Mesodermal cell (in vitro differentiated cells): Measurements from ENCODE around the gene HOXB6.
A peak's percentile ranks its signal among the peaks of the same experiment; 100 is the strongest.

Experiments
- H3K27ac ChIP-seq: 2 replicates; pipeline ENCODE4 v1.7.0; 2013; ENCODE audit warnings: mild to moderate bottlenecking, low read depth, low read length, moderate library complexity; ENCODE audit not compliant: severe bottlenecking
- H3K36me3 ChIP-seq: 2 replicates; pipeline ENCODE4 v1.7.1; 2013; ENCODE audit warnings: mild to moderate bottlenecking, low read length, moderate library complexity; ENCODE audit not compliant: control insufficient read depth, insufficient read depth
- H3K4me1 ChIP-seq: one replicate; pipeline ENCODE4 v1.7.1; 2013; ENCODE audit warnings: mild to moderate bottlenecking, low read length; ENCODE audit not compliant: insufficient read depth, control insufficient read depth, poor library complexity, severe bottlenecking
- H3K4me3 ChIP-seq: 2 replicates; pipeline ENCODE4 v1.7.0; 2013; ENCODE audit warnings: low read length, control low read depth, mild to moderate bottlenecking; ENCODE audit not compliant: insufficient read depth, poor library complexity, severe bottlenecking; ENCODE audit errors: extremely low read depth
- H3K9me3 ChIP-seq: 2 replicates; pipeline ENCODE4 v1.7.1; 2013; ENCODE audit warnings: mild to moderate bottlenecking, low read length, moderate library complexity; ENCODE audit not compliant: control insufficient read depth
- WGBS, 2 experiments: methylation state at CpG; one replicate each; pipeline ENCODE4 v1.1.5; 2013; ENCODE audit warnings: missing lambda C conversion rate in 2 of 2; ENCODE audit not compliant: insufficient coverage in 2 of 2; 5-methylcytosine and 5-hydroxymethylcytosine counted together

Gene HOXB6

DNA sequence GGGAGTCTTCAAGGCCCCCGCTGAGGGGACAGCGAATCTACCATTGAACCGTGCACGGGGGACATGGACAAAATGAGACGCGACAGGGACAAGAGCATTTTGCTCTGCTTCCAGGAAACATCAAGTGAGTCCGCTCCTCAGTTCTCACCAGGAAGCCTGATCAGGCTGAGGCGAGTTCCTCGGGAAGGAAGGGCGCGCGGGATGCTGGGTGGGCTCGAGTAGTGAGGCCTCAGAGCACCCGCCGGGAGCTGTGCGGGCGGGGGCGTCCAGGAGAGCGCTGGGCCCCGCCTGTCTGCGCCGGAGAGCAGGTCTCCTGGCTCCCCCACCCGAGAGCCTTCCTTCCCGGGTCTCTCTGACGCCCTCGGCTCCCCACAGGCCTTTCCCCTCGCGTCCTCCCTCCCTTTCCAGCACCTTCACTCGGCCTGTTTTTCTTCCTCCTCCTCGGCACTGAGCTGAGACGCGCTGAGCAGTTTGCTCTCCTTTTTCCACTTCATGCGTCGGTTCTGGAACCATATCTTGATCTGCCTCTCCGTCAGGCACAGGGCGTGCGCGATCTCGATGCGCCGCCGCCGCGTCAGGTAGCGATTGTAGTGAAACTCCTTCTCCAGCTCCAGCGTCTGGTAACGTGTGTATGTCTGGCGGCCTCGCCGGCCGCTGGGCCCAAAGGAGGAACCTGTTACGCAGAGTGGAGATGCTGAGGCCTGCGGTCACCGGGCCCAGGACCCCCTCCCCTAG lies 8.6 kb downstream of the HOXB6 start:
- H3K4me3 ChIP-seq: peak overlapping the region; percentile 54
- 4 to 5% methylated on average over 42 to 45 of the region's 54 CpGs for WGBS, 2 experiments

DNA sequence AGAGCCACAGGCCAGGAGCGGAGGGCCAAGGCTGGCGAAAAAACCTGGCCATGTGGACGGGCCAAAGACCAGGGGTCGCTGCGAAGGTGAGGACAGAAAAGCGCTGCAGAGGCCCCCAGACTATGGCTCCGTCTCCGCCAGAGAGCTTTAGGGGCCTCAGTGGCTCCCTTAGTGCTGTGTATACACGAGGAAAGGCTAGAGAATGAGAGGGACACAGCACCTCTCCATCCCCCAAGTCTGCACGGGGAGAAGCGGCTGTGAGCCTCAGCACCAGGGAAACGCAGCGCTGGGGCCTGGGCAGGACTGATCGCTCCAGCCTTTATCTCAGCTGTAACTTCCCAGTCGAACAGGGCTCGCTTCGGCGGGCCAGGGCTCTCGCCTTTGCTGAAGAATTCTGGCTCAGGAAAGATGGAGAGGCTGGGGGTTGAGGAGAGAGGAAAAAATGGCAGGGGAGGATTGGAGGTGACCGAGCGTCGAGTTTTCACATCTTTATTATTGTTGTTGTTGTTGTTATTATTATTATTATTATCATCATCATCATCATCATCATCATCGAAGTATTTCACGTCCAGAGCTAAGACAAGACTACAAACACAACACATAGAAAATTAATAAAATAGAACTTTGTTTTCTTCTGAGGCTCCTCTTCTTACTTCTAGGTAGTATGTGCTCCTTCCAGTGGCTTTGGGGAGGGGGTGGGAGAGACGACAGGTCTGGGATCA lies 9.3 kb downstream of the HOXB6 start:
- Histone ChIP-seq H3K27ac (peak overlapping the region; percentile 91), H3K4me1 (peaks cover 22% of the 10 kb centered on the region), H3K36me3 (no peaks in the 10 kb centered on the region), H3K4me3 (peak overlapping the region; percentile 54), H3K9me3 (no peaks in the 10 kb centered on the region)
- 20 to 38% methylated on average over 8 to 13 of the region's 25 CpGs for WGBS, 2 experiments

More for the DNA sequence above, 8.6 kb downstream of the HOXB6 start:
- H3K4me1 ChIP-seq: peaks cover 22% of the 10 kb centered on the region
- no peaks in the 10 kb centered on the region for H3K36me3 ChIP-seq
- H3K9me3 ChIP-seq: no peaks in the 10 kb centered on the region
- peak overlapping the region; percentile 91 for H3K27ac ChIP-seq

DNA sequence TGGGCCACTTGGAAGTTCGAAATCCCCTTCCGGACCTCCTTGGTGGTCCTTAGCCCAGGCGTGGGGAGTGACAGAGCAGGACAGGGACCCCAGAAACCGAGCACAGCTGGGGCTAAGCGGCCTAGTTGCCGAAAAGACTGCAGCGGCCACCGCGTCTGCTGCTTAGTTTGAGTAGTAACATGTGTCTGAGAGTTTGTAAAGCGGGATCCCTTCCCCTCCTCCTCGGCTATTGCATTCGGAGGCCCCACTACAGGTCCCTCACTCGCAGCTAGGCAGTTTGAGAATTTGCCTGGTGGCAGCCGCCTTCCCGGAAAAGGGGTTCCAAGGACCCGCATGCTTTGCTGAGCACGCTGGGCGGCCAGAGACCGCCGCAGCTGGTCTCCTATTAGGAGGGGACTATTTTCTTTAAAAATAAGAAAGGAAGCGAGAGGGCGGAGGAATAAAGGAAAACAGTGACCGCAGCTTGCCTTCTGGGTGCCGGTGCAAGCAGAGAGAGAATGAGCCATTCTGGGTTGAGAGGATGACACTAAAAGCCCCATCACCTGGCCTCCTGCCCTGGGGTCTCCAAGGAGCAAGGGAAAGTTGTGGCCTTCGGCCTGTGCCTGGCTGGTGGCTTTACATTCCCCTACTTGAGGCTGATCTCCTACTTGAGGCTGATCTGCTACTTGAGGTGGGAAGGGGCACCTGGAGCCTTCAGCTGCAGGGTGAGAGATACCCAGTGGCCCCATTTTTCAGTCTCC lies 10.1 kb downstream of the HOXB6 start:
- peaks cover 22% of the 10 kb centered on the region for H3K4me1 ChIP-seq
- no peaks in the 10 kb centered on the region for H3K9me3 ChIP-seq
- H3K36me3 ChIP-seq: no peaks in the 10 kb centered on the region
- H3K4me3 ChIP-seq: peak overlapping the region; percentile 54
- peak overlapping the region; percentile 80 for H3K27ac ChIP-seq
- WGBS, 2 experiments: 12 to 13% methylated on average over 17 to 25 of the region's 25 CpGs

DNA sequence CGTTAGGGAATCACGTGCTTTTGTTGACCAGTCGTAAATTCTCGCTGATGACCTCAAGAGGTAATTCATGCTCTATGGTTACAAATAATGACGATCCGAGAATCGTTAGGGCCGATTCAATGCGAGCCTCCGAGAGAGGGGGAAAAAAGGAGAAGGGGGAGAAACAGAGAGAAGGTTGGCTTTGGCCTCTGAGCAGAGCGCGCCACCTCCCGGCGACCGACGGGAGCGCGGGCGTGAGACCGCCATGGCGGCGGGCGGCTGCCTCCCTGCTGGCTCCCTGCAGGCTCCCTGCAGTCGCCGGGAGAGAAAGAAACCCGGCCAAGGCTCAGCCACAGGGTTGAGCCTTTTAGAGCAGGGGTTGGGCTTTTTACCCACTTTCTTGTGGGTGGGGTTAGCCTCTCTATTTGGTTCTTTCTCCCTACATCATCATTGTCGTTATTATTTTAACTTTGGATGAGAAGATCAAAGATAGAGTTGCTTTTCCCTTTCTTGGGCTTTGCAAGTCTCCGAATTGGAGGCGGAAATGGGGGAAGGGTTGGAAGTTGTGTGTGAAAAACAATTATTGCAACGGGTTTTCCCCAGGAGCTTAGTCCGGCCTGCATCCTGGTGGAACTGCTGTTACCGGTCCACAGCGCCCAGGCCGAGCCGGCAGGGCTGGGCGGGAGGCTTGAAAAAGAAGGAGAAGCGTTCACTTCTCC lies 10.8 kb downstream of the HOXB6 start:
- H3K4me3 ChIP-seq: peak overlapping the region; percentile 54
- no peaks in the 10 kb centered on the region for H3K9me3 ChIP-seq
- peaks cover 26% of the 10 kb centered on the region for H3K4me1 ChIP-seq
- WGBS, 2 experiments: 2 to 3% methylated on average over 28 to 32 of the region's 37 CpGs
- peak overlapping the region; percentile 80 for H3K27ac ChIP-seq
- H3K36me3 ChIP-seq: no peaks in the 10 kb centered on the region

GRCh38 chr17:48593126-48593829 lies 11.5 kb downstream of the HOXB6 start, which contains the start of gene HOXB5:
TSS of gene HOXB5 (minus strand) at chr17:48593779. CDS start at chr17:48593682, 97 bp downstream.
- no peaks in the 10 kb centered on the region for H3K9me3 ChIP-seq
- H3K4me1 ChIP-seq: peaks cover 22% of the 10 kb centered on the region
- H3K27ac ChIP-seq: peak within 1 kb of the TSS; percentile 80
- no peaks in the 10 kb centered on the region for H3K36me3 ChIP-seq
- WGBS, 2 experiments: 1 to 3% methylated on average over 38 to 50 of the region's 50 CpGs
- peak within 1 kb of the TSS; percentile 54 for H3K4me3 ChIP-seq

- WGBS, 2 experiments: 7 to 11% methylated on average over 8 to 11 of the region's 14 CpGs
- H3K27ac ChIP-seq: peak overlapping the region; percentile 69
These were observed 12.2 kb downstream of the HOXB6 start for GRCh38 chr17:48592577-48592976.

GRCh38 chr17:48592057-48592514 lies 12.7 kb downstream of the HOXB6 start:
- H3K4me3 ChIP-seq: peak overlapping the region; percentile 44
- H3K27ac ChIP-seq: no peak overlapping the region
- no peaks in the 10 kb centered on the region for H3K36me3 ChIP-seq
- WGBS, 2 experiments: 6 to 13% methylated on average over 16 to 26 of the region's 33 CpGs
- peaks cover 32% of the 10 kb centered on the region for H3K4me1 ChIP-seq
- H3K9me3 ChIP-seq: no peaks in the 10 kb centered on the region

More at GRCh38 chr17:48592577-48592976, 12.2 kb downstream of the HOXB6 start:
- no peaks in the 10 kb centered on the region for H3K36me3 ChIP-seq
- peaks cover 28% of the 10 kb centered on the region for H3K4me1 ChIP-seq
- peak overlapping the region; percentile 44 for H3K4me3 ChIP-seq
- no peaks in the 10 kb centered on the region for H3K9me3 ChIP-seq

DNA sequence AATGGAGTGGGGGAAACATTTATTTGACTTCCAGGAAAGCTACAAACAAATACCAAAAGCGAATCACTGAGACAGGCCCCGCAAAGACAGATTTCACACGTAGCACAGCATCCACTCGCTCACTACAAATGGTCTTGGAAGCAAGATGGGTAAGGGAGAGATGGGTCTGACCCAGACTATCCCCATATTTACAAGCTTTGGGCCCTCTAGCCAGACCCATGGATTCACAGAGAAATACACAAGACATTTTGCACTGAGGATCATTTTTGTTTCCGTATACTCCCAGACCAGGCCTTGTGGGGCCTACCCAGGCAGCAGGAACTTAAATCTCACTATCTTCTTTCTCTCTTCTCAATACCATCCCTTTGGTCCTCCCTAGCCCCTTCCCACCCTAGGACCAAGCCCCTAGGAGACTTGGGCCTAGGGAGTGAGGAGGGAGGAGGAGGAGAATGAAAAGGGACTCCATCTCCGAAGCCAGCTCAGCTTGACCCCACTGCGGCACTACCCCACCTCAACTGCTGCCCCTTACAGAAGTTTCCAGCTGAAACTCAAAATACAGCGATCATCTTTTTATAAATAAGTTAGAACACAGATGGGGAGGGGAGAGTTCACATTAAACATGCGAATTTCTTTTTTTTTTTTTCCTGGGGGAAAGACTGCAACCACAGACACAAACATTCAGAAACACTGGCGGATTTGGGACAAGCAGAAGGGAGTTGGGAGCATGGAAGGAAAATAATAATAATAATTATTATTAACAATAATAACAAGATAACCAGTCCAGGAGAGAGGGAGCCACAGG lies 13.3 kb downstream of the HOXB6 start:
- Histone ChIP-seq H3K4me3 (peak overlapping the region; percentile 44), H3K36me3 (no peaks in the 10 kb centered on the region), H3K4me1 (peaks cover 38% of the 10 kb centered on the region), H3K9me3 (no peaks in the 10 kb centered on the region), H3K27ac (peak overlapping the region; percentile 20)
- 50 to 89% methylated on average over 1 to 2 of the region's 10 CpGs for WGBS, 2 experiments

GRCh38 chr17:48590607-48591161 lies 14.1 kb downstream of the HOXB6 start:
- Histone ChIP-seq H3K4me3 (peak overlapping the region; percentile 14), H3K9me3 (no peaks in the 10 kb centered on the region), H3K4me1 (peaks cover 41% of the 10 kb centered on the region), H3K27ac (peak overlapping the region; percentile 79), H3K36me3 (no peaks in the 10 kb centered on the region)
